Adrenal gland (tissue), 12 donors: ENCODE data around the gene DLG5. TPM values are rescaled to one million over a fixed set of nuclear protein-coding genes. Genes with fewer than 3 reads are reported as not detected.
A peak's percentile ranks its signal among the peaks of the same experiment; 100 is the strongest.

ENCODE experiments used
- DNase-seq, 7 donors: peaks; one replicate each; pipeline ENCODE4 v3.0.0-alpha.2; 2019 to 2020
- H3K27ac ChIP-seq, 5 donors: fragments of 200-600 bp; sonication (generic) in 4 of 5; 1 replicate in 3 of 5; 2 replicates in 2 of 5; pipeline versions ENCODE4 v1.5.1 to v1.8.0; 2016 to 2020; ENCODE audit warnings: mild to moderate bottlenecking in 1 of 5
- H3K27me3 ChIP-seq: fragments of 200-600 bp; 2 replicates; pipeline ENCODE4 v1.8.0; 2021
- H3K36me3 ChIP-seq, 2 donors: fragments of 200-600 bp; replicated peaks in 1 of 2; 1 replicate in 1 of 2; 2 replicates in 1 of 2; pipeline versions ENCODE4 v1.5.1 to v1.8.0; 2018 to 2022
- H3K4me1 ChIP-seq, 2 donors: fragments of 200-600 bp; replicated peaks in 1 of 2; 1 replicate in 1 of 2; 2 replicates in 1 of 2; pipeline versions ENCODE4 v1.5.1 to v1.8.0; 2018 to 2021
- H3K4me3 ChIP-seq, 4 donors: fragments of 200-600 bp; sonication (generic) in 3 of 4; one replicate each; pipeline ENCODE4 v1.5.1; 2016 to 2018
- H3K9me3 ChIP-seq, 3 donors: fragments of 200-600 bp; sonication (generic) in 1 of 3; replicated peaks in 1 of 3; 1 replicate in 2 of 3; 2 replicates in 1 of 3; pipeline versions ENCODE4 v1.5.1 to v1.8.0; 2016 to 2021
- POLR2A ChIP-seq, 2 donors: fragments of 450-650 bp; IDR thresholded peaks; one replicate each; pipeline ENCODE4 v1.6.1; 2017; ENCODE audit warnings: antibody characterized with exemption in 2 of 2, mild to moderate bottlenecking in 2 of 2, moderate library complexity in 1 of 2
- WGBS, 4 donors: extraction: QIAGEN DNeasy Blood & Tissue Kit in 2 of 4; methylation state at CpG; one replicate each; pipeline versions ENCODE4 v1.1.5 to v1.1.7; 2013 to 2017; 5-methylcytosine and 5-hydroxymethylcytosine counted together
- intact Hi-C, 2 donors: fragments of 100-400 bp; cut with DNase I; formaldehyde crosslinking; loops; one replicate each; pipeline versions ENCODE4 v1.14.1 to v1.15.0; 2022 to 2023
- polyA plus RNA-seq, 3 donors: library from polyadenylated mRNA; stranded (reverse); fragments of 200-250 nt in 2 of 3; fragments of 350-450 nt in 1 of 3; fragmentation: Illumina TruSeq in 1 of 3; extraction: RNeasy Lipid Tissue Mini Kit (QIAGEN cat#74804) in 1 of 3; gene quantifications; one replicate each; pipeline ENCODE4 v1.2.3, GENCODE V29; 2013 to 2014
- total RNA-seq, 9 donors: library from RNA; depleted of rRNA in 4 of 9; stranded (reverse); fragments of >200 nt in 4 of 9; fragments of 120-200 nt in 1 of 9; fragmentation: NEBNext Ultra II Directional in 1 of 9; extraction: Animal tissue kit (Norgen Biotek cat#: 25700) in 1 of 9; gene quantifications; one replicate each; pipeline versions ENCODE4 v1.1.0 to v1.2.4, GENCODE V29; 2013 to 2023
- TF ChIP-seq, protein P1 (sequence below), 6 experiments: fragments of 450-650 bp in 4 of 6; fragments of 200-600 bp in 2 of 6; sonication (generic) in 1 of 6; IDR thresholded peaks; 1 replicate in 5 of 6; 2 replicates in 1 of 6; pipeline versions ENCODE4 v1.5.1 to v1.8.0; 2016 to 2021; ENCODE audit warnings: antibody characterized with exemption in 6 of 6, mild to moderate bottlenecking in 2 of 6, moderate library complexity in 1 of 6
- donor health status: healthy with polysubstance abuse.
- donor health status: Bipolar disorder and iron deficiency.
- donor health status: DM: yes; HTN: yes; CAD: no.
- donor health status: DM: no; HTN: no; CAD: no.
- donor health status: DM: no; HTN: no; CAD: no.
- donor health status: DM: yes; HTN: yes; CAD: no.

Gene DLG5
- total and polyA plus RNA-seq, 12 donors: 32.6 to 175 (median 101) TPM

DNA sequence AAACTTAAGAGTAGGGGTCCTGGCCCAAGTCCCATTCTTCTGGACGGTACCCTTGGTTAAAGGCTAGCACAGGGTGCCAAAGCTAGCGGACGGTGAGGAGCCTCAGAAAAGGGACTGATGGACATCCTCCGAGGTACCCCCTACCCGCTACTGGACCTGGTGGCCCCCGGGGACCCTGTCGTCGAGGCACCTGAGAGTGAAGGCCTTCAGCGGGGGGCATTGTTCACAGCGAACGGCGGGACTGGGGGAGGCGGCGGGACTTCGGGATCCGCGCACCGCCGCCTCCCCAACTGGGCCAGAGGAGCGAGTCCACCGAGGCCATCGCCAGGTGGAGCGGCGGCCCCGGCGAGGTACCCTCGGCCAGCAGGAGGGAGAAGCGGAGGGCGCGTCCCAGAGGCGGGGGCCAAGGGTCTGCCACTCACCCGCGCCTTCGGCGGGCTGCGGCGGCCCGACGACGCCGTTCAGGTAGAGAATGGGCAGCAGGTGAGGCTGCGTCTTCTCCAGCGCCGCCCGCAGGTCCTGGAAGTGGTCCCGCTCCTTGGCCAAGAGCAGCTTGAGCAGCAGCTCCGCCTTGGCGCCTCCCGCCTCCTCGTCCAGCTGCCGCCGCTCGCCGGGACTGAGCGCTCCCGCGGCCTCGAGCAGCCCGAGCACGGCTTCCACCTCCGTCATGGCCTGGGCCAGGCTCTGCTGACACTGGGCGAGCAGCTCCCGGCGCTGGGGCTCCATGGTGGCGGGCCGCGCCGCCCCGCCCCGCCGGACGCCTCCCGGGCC is 575 bp downstream of the DLG5 start:
- no peaks in the 10 kb centered on the region for H3K27me3 ChIP-seq
- 0 to 4% (median 1%) methylated on average over 29 to 73 of the region's 73 CpGs for WGBS, 4 donors
- TF ChIP-seq, protein P1, sequence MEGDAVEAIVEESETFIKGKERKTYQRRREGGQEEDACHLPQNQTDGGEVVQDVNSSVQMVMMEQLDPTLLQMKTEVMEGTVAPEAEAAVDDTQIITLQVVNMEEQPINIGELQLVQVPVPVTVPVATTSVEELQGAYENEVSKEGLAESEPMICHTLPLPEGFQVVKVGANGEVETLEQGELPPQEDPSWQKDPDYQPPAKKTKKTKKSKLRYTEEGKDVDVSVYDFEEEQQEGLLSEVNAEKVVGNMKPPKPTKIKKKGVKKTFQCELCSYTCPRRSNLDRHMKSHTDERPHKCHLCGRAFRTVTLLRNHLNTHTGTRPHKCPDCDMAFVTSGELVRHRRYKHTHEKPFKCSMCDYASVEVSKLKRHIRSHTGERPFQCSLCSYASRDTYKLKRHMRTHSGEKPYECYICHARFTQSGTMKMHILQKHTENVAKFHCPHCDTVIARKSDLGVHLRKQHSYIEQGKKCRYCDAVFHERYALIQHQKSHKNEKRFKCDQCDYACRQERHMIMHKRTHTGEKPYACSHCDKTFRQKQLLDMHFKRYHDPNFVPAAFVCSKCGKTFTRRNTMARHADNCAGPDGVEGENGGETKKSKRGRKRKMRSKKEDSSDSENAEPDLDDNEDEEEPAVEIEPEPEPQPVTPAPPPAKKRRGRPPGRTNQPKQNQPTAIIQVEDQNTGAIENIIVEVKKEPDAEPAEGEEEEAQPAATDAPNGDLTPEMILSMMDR (IDR thresholded peaks at IDR 0.05): peak in 1 of 6 experiments; percentile 2
- TF ChIP-seq POLR2A (IDR thresholded peaks at IDR 0.05): no peak
- no peaks in the 10 kb centered on the region for H3K36me3 ChIP-seq
- H3K4me1 ChIP-seq: peaks cover 40 to 48% of the 10 kb centered on the region in 2 donors
- intact Hi-C loops: loop anchor here in 1 of 2 donors (5.0 to 10.0 kb wide), 2 partner anchors 51 to 81 kb away; no protein-coding TSS in a partner anchor
- H3K27ac ChIP-seq: peak overlapping the region; percentile 41 to 90 (median 83)
- DNase-seq: peak in 5 of 7 donors; percentile 57 to 65 (median 59)
- peak overlapping the region; percentile 35 to 96 (median 82) for H3K4me3 ChIP-seq
- no peaks in the 10 kb centered on the region for H3K9me3 ChIP-seq

DNA sequence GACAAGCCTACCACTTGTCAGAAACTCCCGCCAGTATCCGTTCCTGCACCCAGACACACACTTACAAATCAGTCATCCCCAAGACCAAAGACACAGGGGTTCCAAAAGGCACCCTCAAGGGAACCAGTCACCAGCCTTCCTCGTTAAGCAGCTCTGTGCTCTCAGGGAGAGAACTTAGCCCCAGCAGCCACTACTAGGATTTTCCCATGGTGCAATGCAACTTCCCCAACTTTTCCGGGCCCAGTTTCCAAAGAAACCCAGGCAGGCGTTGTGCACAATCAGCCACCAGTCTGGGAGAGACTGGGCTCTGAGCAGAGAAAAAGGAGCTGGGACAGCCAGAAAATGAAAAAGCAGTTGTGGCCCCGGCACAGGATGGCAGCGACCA is 1.2 kb downstream of the DLG5 start:
- H3K9me3 ChIP-seq: no peaks in the 10 kb centered on the region
- 5 to 19% (median 10%) methylated on average over 7 of the region's 7 CpGs for WGBS, 4 donors
- peak overlapping the region in 4 of 5 donors; percentile 52 to 90 (median 85) for H3K27ac ChIP-seq

DNA sequence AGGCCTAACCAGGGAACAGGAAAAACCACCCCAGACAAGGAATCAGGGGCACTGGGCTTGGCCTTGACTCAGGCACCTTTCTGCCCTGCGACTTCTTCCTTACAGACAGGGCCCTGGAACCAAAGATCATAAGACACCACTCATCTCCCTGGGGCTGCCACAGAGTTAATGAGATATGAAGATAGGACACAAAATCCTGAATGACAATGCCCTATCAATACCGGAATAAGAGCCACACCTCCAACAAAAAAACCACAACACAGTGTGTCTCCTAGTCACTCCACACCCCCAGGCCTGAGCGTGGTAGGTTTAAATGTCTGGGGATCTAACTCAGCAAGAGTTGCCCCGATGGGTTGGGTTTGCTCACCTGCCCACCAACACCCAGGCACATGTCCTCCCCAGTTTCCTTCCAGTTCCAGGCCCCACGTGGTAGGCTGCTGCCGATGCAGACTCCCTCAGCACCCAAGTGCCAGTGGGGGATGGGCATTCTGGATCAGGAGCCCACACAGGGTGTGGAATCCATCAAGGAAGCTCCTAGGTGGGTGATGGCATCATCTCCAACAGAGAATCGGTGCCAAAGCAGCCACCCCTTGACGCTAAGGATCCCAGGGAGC is 3.9 kb downstream of the DLG5 start:
- Histone ChIP-seq H3K4me1 (peaks cover 60 to 78% of the 10 kb centered on the region in 2 donors), H3K27ac (peak overlapping the region in 3 of 5 donors; percentile 72 to 87 (median 83))

More for the DNA sequence above, 1.2 kb downstream of the DLG5 start:
- TF ChIP-seq, protein P1 (IDR thresholded peaks at IDR 0.05): no peak
- TF ChIP-seq POLR2A (IDR thresholded peaks at IDR 0.05): peak in 1 of 2 donors; percentile 42
- Histone ChIP-seq H3K36me3 (no peaks in the 10 kb centered on the region), H3K4me1 (peaks cover 40 to 54% of the 10 kb centered on the region in 2 donors), H3K27me3 (no peaks in the 10 kb centered on the region), H3K4me3 (peak overlapping the region; percentile 35 to 96 (median 82))
- intact Hi-C loops: loop anchor here in 1 of 2 donors (5.0 to 10.0 kb wide), 2 partner anchors 52 to 81 kb away; no protein-coding TSS in a partner anchor
- peak in 6 of 7 donors; percentile 41 to 55 (median 49) for DNase-seq

More for the DNA sequence above, 3.9 kb downstream of the DLG5 start:
- 57 to 76% (median 65%) methylated on average over 4 to 8 of the region's 8 CpGs for WGBS, 4 donors
- H3K4me3 ChIP-seq: no peak overlapping the region
- H3K36me3 ChIP-seq: no peaks in the 10 kb centered on the region
- H3K9me3 ChIP-seq: no peaks in the 10 kb centered on the region
- H3K27me3 ChIP-seq: no peaks in the 10 kb centered on the region
- DNase-seq: no peak
- TF ChIP-seq, protein P1 (IDR thresholded peaks at IDR 0.05): no peak
- no peak for TF ChIP-seq POLR2A (IDR thresholded peaks at IDR 0.05)
- intact Hi-C loops: loop anchor here (5.0 to 10.0 kb wide), 2 partner anchors 75 to 78 kb away; no protein-coding TSS in a partner anchor
